WI38 (cell line): Measurements from ENCODE around the gene SLC6A13.

Experiments
- H3K4me3 ChIP-seq: 2 replicates; pipeline ENCODE4 v1.5.1; 2011; ENCODE audit warnings: low read depth, mild to moderate bottlenecking, control low read depth, low read length
- CTCF ChIP-seq: IDR thresholded peaks from 2 replicates; pipeline ENCODE4 v1.5.1; 2012; ENCODE audit warnings: low read depth, mild to moderate bottlenecking, control low read depth, low read length

SLC6A13 gene

GRCh38 chr12:188910-189621, 73.6 kb downstream of the SLC6A13 start:
- peak; percentile 58 for TF ChIP-seq CTCF
- H3K4me3 ChIP-seq: peak overlapping the region; percentile 48

DNA sequence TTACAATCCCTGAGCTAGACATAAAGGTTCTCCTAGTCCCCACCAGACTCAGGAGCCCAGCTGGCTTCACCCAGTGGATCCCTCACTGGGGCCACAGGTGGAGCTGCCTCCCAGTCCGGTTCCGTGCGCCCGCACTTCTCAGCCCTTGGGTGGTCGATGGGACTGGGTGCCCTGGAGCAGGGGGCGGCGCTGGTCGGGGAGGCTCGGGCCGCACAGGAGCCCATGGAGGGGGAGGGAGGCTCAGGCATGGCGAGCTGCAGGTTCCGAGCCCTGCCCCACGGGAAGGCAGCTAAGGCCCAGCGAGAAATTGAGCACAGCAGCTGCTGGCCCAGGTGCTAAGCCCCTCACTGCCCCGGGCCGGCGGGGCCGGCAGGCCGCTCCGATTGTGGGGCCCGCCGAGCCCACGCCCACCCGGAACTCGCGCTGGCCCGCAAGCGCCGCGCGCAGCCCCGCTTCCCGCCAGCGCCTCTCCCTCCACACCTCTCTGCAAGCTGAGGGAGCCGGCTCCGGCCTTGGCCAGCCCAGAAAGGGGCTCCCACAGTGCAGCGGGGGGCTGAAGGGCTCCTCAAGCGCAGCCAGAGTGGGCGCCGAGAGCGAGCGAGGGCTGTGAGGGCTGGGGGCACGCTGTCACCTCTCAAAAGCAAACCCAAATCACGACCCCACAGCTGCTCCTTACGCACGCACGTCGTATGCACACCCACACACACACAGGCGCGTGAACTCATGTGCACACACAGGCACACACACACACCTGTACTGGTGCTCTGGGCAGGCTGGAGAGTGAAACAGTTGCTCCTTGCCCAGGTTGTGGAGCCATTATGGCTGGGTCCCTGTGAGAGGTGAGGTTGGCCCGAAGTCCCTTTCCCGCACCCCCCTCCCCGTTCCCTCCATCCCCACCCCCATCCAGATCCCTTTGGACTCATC, 74.4 kb downstream of the SLC6A13 start:
- H3K4me3 ChIP-seq: peak overlapping the region; percentile 48; the same call in 1 of the 2 replicates

- TF ChIP-seq CTCF: no peak
- H3K4me3 ChIP-seq: no peak overlapping the region
Observed at GRCh38 chr12:186006-186625, 76.5 kb downstream of the SLC6A13 start.

DNA sequence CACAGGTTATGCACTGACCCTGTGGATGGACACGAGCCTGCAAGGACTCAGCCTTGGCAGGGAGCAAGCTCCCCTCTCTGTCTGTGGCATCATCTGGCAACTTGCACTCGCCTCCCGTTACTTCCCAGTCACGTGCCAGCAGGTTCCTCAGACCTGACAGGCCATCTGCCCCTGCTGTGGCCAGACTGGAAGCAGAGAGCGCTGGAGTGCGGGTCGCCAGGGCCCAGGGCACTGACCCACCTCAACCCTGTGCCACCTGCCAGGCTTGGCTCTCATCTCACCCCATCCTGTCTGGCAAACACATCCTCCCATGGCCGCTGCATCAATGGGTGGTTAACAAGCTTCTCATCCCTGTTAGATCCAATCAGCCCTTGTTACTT, 77.1 kb downstream of the SLC6A13 start:
- H3K4me3 ChIP-seq: no peak overlapping the region
- no peak for TF ChIP-seq CTCF

DNA sequence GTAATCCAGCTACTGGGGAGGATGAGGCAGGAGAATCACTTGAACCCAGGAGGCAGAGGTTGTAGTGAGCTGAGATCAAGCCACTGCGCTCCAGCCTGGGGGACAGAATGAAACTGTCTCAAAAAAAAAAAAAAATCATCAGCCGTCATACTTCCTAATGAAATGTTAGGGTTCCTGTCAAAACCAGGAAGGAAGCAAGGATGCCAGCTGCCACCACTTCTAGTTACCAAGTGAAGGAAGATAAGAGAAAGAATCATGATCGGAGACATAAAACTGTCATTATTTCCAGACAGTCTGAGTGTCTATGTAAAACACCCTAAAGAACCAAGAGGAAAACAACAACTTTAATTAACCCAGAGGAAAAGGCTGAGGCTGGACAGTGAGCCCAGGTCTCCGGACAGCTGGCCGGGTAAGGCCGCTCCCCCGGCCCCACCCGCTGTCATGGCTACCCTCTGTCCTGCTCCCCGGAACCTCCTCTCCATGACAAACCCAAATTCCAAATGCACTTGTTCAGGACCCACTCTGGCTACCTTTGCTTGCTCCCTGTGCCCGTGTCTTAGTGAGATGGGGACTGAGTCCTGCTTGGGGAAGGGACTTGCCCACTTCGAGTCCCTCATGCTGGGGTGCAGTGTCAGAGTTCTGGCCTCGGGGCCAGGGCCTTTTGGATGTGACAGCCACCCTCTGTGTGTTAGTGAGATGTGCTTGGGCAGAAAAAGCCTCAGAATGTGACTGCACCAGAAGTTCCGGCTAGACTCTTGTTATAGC, 77.6 kb downstream of the SLC6A13 start:
- no peak for TF ChIP-seq CTCF
- no peak overlapping the region for H3K4me3 ChIP-seq

DNA sequence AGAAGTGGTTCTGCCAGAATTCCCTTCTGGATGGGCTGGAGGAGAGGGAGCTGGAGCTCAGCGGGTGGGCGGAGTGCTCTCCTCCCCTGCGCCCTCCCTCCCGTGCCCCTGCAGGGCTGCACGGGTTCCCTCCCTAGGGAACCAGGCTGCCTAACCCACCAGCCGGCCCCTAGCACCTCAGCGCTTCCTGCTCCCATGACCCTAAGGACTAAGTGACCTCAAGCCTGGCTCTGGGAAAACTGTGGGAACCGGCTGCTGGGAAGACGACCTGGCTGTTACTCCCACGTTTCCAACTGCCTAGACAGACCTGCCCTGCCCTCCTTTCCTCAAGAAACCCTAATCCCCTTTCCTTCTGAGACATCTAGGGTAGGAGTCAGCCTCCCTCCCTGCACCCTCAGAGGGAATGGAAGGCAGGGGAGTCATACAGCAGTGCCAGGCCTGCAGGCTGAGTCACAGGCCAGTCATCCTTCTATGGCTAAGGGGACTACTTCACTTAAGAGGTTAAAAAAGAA, 80.2 kb downstream of the SLC6A13 start:
- no peak overlapping the region for H3K4me3 ChIP-seq
- TF ChIP-seq CTCF: no peak

DNA sequence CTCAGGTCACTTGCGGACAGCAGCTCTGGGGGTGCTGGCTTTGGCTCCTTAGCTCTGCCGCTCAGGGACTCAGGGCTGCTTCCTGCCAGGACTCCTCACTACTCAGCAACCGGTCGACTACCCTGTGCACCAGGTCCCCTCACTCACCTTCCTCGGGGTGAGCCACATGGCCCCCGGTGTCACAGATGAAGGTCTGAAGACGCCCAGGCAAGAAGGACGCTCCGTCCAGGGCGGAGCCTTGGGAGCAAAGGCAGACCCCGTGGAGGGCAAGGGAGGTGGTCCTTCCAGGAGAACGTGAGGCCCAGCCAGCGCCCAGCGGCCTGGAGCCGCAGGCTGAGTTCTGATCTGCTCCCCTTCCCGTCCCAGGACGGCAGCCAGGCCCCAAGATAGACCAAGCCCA, 80.7 kb downstream of the SLC6A13 start:
- TF ChIP-seq CTCF: no peak
- H3K4me3 ChIP-seq: no peak overlapping the region
